GM06990 (cell line): ENCODE data around the gene MTSS2.

Experiments used
- DNase-seq: peaks from one replicate; pipeline ENCODE4 v3.0.0-alpha.2; 2011; ENCODE audit not compliant: insufficient read length; ENCODE audit errors: extremely low read depth
- H3K27me3 ChIP-seq: replicated peaks from 2 replicates; pipeline ENCODE4 v1.6.0; 2011; ENCODE audit warnings: low read length; ENCODE audit not compliant: control insufficient read depth, insufficient read depth
- H3K36me3 ChIP-seq: 2 replicates; pipeline ENCODE4 v1.5.1; 2011; ENCODE audit warnings: low read length; ENCODE audit not compliant: control insufficient read depth, insufficient read depth
- H3K4me3 ChIP-seq: replicated peaks from 2 replicates; pipeline ENCODE4 v1.5.1; 2011; ENCODE audit warnings: low read depth, mild to moderate bottlenecking, control low read depth, low read length
- CTCF ChIP-seq: IDR thresholded peaks from 2 replicates; pipeline ENCODE4 v1.5.1; 2011; ENCODE audit warnings: low read length, control low read depth, mild to moderate bottlenecking, inconsistent platforms; ENCODE audit not compliant: insufficient read depth, poor library complexity, severe bottlenecking

MTSS2 gene

GRCh38 chr16:70685938-70686375, at the start of gene MTSS2:
TSS of gene MTSS2 (minus strand) at chr16:70686053. CDS start at chr16:70685791, 262 bp downstream.
- Histone ChIP-seq H3K27me3 (no peaks in the 10 kb centered on the region; the same call in 1 of the 2 replicates), H3K4me3 (no peak within 1 kb of the TSS), H3K36me3 (no peaks in the 10 kb centered on the region)
- no peak for DNase-seq
- no peak for TF ChIP-seq CTCF

- no peak for TF ChIP-seq CTCF
- no peak overlapping the region for H3K4me3 ChIP-seq
- DNase-seq: no peak
- peaks cover 10% of the 10 kb centered on the region for H3K36me3 ChIP-seq
- H3K27me3 ChIP-seq: no peaks in the 10 kb centered on the region
Observed at GRCh38 chr16:70735141-70735979, 49.5 kb upstream of the MTSS2 start.

GRCh38 chr16:70734522-70735095, 48.8 kb upstream of the MTSS2 start:
- no peak for DNase-seq
- peaks cover 8% of the 10 kb centered on the region for H3K36me3 ChIP-seq
- H3K27me3 ChIP-seq: no peaks in the 10 kb centered on the region
- no peak for TF ChIP-seq CTCF
- H3K4me3 ChIP-seq: no peak overlapping the region

- Histone ChIP-seq H3K4me3 (no peak overlapping the region), H3K27me3 (no peaks in the 10 kb centered on the region), H3K36me3 (peaks cover 16% of the 10 kb centered on the region)
- no peak for DNase-seq
- TF ChIP-seq CTCF: no peak
Observed at GRCh38 chr16:70730944-70731343, 45.1 kb upstream of the MTSS2 start.

GRCh38 chr16:70730031-70730430, 44.2 kb upstream of the MTSS2 start:
- TF ChIP-seq CTCF: no peak
- H3K27me3 ChIP-seq: no peaks in the 10 kb centered on the region
- DNase-seq: no peak
- no peak overlapping the region for H3K4me3 ChIP-seq
- peaks cover 14% of the 10 kb centered on the region for H3K36me3 ChIP-seq
